HEK293 (cell line): Measurements from ENCODE around the gene KEL.

ENCODE experiments used
- CTCF ChIA-PET: fragments of 350-600 bp; formaldehyde crosslinking; extraction: SDS; loops from one replicate; lab custom pipeline; 2021; ENCODE audit warnings: antibody characterized with exemption; lab: Yijun Ruan, JAX
- POLR2A ChIA-PET: fragments of 300-600 bp; formaldehyde crosslinking; extraction: SDS; loops from one replicate; lab custom pipeline; 2020; ENCODE audit warnings: antibody characterized with exemption, inconsistent platforms; lab: Yijun Ruan, JAX
- H3K27ac ChIP-seq: fragments of 200-500 bp; sonication (Bioruptor generic); 2 replicates; pipeline ENCODE4 v1.5.1; 2014; ENCODE audit warnings: low read depth, low read length, control low read depth, inconsistent platforms; ENCODE audit errors: extremely low read depth
- H3K36me3 ChIP-seq, 2 experiments: fragments of 200-500 bp in 1 of 2; sonication (Bioruptor generic) in 1 of 2; 1 replicate in 1 of 2; 2 replicates in 1 of 2; pipeline ENCODE4 v1.5.1; 2014 to 2017; ENCODE audit warnings: inconsistent platforms in 2 of 2, low read length in 2 of 2; ENCODE audit not compliant: control insufficient read depth in 2 of 2, insufficient read depth in 1 of 2
- H3K4me1 ChIP-seq: fragments of 200-500 bp; sonication (Bioruptor generic); 2 replicates; pipeline ENCODE4 v1.5.1; 2014; ENCODE audit warnings: mild to moderate bottlenecking, low read length, inconsistent platforms; ENCODE audit not compliant: control insufficient read depth, insufficient read depth
- H3K4me3 ChIP-seq: 2 replicates; pipeline ENCODE4 v1.5.1; 2011; ENCODE audit warnings: low read depth, mild to moderate bottlenecking, control low read depth, low read length, moderate library complexity
- H3K9me3 ChIP-seq: fragments of 200-500 bp; sonication (Bioruptor generic); 2 replicates; pipeline ENCODE4 v1.5.1; 2014; ENCODE audit warnings: low read depth, low read length, inconsistent platforms; ENCODE audit not compliant: control insufficient read depth, insufficient read depth
- CTCF ChIP-seq: fragments of 450-650 bp; formaldehyde crosslinking; IDR thresholded peaks from 2 replicates; pipeline ENCODE4 v1.5.1; 2016; ENCODE audit warnings: missing biosample characterization, missing genetic modification characterization
- MEIS1 ChIP-seq: sonication (generic); formaldehyde crosslinking; IDR thresholded peaks from 2 replicates; pipeline ENCODE4 v1.8.1; 2022; ENCODE audit warnings: missing genetic modification reagents, mild to moderate bottlenecking, borderline replicate concordance
- PBX3 ChIP-seq: sonication (generic); formaldehyde crosslinking; IDR thresholded peaks from 2 replicates; pipeline ENCODE4 v1.8.1; 2022; ENCODE audit warnings: mild to moderate bottlenecking, moderate library complexity, missing genetic modification reagents
- REPIN1 ChIP-seq: fragments of 450-650 bp; formaldehyde crosslinking; IDR thresholded peaks from 2 replicates; pipeline ENCODE4 v1.5.1; 2017; ENCODE audit warnings: missing biosample characterization, missing genetic modification characterization, low read depth
- REST ChIP-seq: fragments of 450-650 bp; formaldehyde crosslinking; IDR thresholded peaks from 2 replicates; pipeline ENCODE4 v1.5.1; 2016; ENCODE audit warnings: missing biosample characterization, missing genetic modification characterization
- SP2 ChIP-seq: fragments of 450-650 bp; formaldehyde crosslinking; IDR thresholded peaks from 2 replicates; pipeline ENCODE4 v1.5.1; 2016; ENCODE audit warnings: missing biosample characterization, missing genetic modification characterization
- ZBTB11 ChIP-seq: fragments of 450-650 bp; formaldehyde crosslinking; conservative IDR thresholded peaks from 2 replicates; pipeline ENCODE4 v1.5.1; 2016; ENCODE audit warnings: low read depth, missing biosample characterization, missing genetic modification characterization
- ZFP69B ChIP-seq: fragments of 450-650 bp; formaldehyde crosslinking; IDR thresholded peaks from 2 replicates; pipeline ENCODE4 v1.5.1; 2016; ENCODE audit warnings: missing biosample characterization, missing genetic modification characterization
- ZNF146 ChIP-seq: fragments of 450-650 bp; formaldehyde crosslinking; IDR thresholded peaks from 2 replicates; pipeline ENCODE4 v1.5.1; 2016; ENCODE audit warnings: missing biosample characterization, missing genetic modification characterization
- ZNF248 ChIP-seq: fragments of 450-650 bp; formaldehyde crosslinking; IDR thresholded peaks from 2 replicates; pipeline ENCODE4 v1.5.1; 2017; ENCODE audit warnings: missing biosample characterization, missing genetic modification characterization
- ZNF354C ChIP-seq: fragments of 450-650 bp; formaldehyde crosslinking; IDR thresholded peaks from 2 replicates; pipeline ENCODE4 v1.5.1; 2016; ENCODE audit warnings: missing biosample characterization, missing genetic modification characterization, low read depth, borderline replicate concordance
- ZNF362 ChIP-seq: fragments of 450-650 bp; formaldehyde crosslinking; IDR thresholded peaks from 2 replicates; pipeline ENCODE4 v1.5.1; 2016; ENCODE audit warnings: missing biosample characterization, missing genetic modification characterization
- ZNF366 ChIP-seq: fragments of 450-650 bp; formaldehyde crosslinking; conservative IDR thresholded peaks from 2 replicates; pipeline ENCODE4 v1.5.1; 2016; ENCODE audit warnings: missing biosample characterization, missing genetic modification characterization
- ZNF449 ChIP-seq: fragments of 450-650 bp; formaldehyde crosslinking; IDR thresholded peaks from 2 replicates; pipeline ENCODE4 v1.5.1; 2017; ENCODE audit warnings: missing biosample characterization, mild to moderate bottlenecking, missing genetic modification characterization, moderate library complexity
- ZNF530 ChIP-seq: fragments of 450-650 bp; formaldehyde crosslinking; IDR thresholded peaks from 2 replicates; pipeline ENCODE4 v1.5.1; 2016; ENCODE audit warnings: low read depth, missing biosample characterization, missing genetic modification characterization
- ZNF645 ChIP-seq: fragments of 450-650 bp; formaldehyde crosslinking; IDR thresholded peaks from 2 replicates; pipeline ENCODE4; 2016; ENCODE audit warnings: missing biosample characterization, missing genetic modification characterization
- ZNF654 ChIP-seq: fragments of 450-650 bp; formaldehyde crosslinking; IDR thresholded peaks from 2 replicates; pipeline ENCODE4 v1.5.1; 2016; ENCODE audit warnings: low read depth, missing biosample characterization, missing genetic modification characterization
- ZNF768 ChIP-seq: fragments of 450-650 bp; formaldehyde crosslinking; IDR thresholded peaks from 2 replicates; pipeline ENCODE4 v1.5.1; 2018; ENCODE audit warnings: missing biosample characterization, mild to moderate bottlenecking, missing genetic modification characterization
- ZNF837 ChIP-seq: fragments of 450-650 bp; formaldehyde crosslinking; IDR thresholded peaks from 2 replicates; pipeline ENCODE4 v1.5.1; 2016; ENCODE audit warnings: missing biosample characterization, missing genetic modification characterization

The KEL gene

GRCh38 chr7:142992427-142992826 lies 30.3 kb upstream of the KEL start (continued):
- TF ChIP-seq REST (tag by site-specific recombination) (no peak), ZNF768 (tag by site-specific recombination) (no peak), ZNF449 (tag by site-specific recombination) (no peak), ZFP69B (tag by site-specific recombination) (no peak), ZBTB11 (tag by site-specific recombination) (no peak)

- no peaks in the 10 kb centered on the region for H3K4me1 ChIP-seq
- no peak overlapping the region for H3K4me3 ChIP-seq
- H3K36me3 ChIP-seq: no peaks in the 10 kb centered on the region
- no peaks in the 10 kb centered on the region for H3K9me3 ChIP-seq
- POLR2A ChIA-PET: no interaction called here
- no peak overlapping the region for H3K27ac ChIP-seq
- CTCF ChIA-PET: no interaction called here
- TF ChIP-seq ZNF366 (no peak), PBX3 (CRISPR knock-in tag) (no peak), ZNF645 (tag by site-specific recombination) (no peak), ZNF248 (no peak)
Measured at GRCh38 chr7:142984297-142984696, 22.1 kb upstream of the KEL start.

- Histone ChIP-seq H3K9me3 (no peaks in the 10 kb centered on the region), H3K4me3 (no peak overlapping the region), H3K36me3 (no peaks in the 10 kb centered on the region), H3K4me1 (no peaks in the 10 kb centered on the region), H3K27ac (no peak overlapping the region)
- POLR2A ChIA-PET: no interaction called here
- CTCF ChIA-PET: interaction anchor here (2.4 kb wide), 1 partner anchor 231 kb away, joined by 8 read pairs; no protein-coding TSS in a partner anchor
- TF ChIP-seq ZNF362 (no peak), REPIN1 (tag by site-specific recombination) (no peak), ZNF146 (tag by site-specific recombination) (no peak), ZNF837 (tag by site-specific recombination) (no peak), MEIS1 (CRISPR knock-in tag) (no peak), SP2 (tag by site-specific recombination) (no peak), ZNF768 (tag by site-specific recombination) (no peak), ZNF530 (tag by site-specific recombination) (no peak), ZNF354C (no peak), CTCF (tag by site-specific recombination) (no peak), ZNF654 (tag by site-specific recombination) (no peak)
Measured at GRCh38 chr7:142983825-142984224, 21.7 kb upstream of the KEL start.
